OCI-LY3 (cell line): Measurements from ENCODE around the gene CLK2.

ENCODE experiments used
- CTCF ChIP-seq: fragments of 200-600, 300-600 bp; sonication (generic); IDR thresholded peaks from 2 replicates; pipeline ENCODE4 v1.5.1; 2014; ENCODE audit warnings: antibody characterized with exemption, low read length, low read depth
- EZH2phosphoT487 ChIP-seq: fragments of 200-600 bp; shearing (Covaris generic); IDR thresholded peaks from 2 replicates; pipeline ENCODE4 v1.6.1; 2018; ENCODE audit warnings: antibody characterized with exemption, mixed run types, low read depth

- peak; percentile 36 for TF ChIP-seq CTCF
- TF ChIP-seq EZH2phosphoT487: no peak
Measured at GRCh38 chr1:155244368-155245162, 28.7 kb downstream of the CLK2 start.
